Measurements from ENCODE around the gene OR2T35. TPM values are rescaled to one million over a fixed set of nuclear protein-coding genes. Genes with fewer than 3 reads are reported as not detected.

OR2T35 gene
- total RNA-seq, 2 donors from 2014 or later = not detected

Small RNAs within 50 kb of the gene (small RNA-seq; reads per million reads assigned to genes)
- 0 reads per million in 2 donors for gene RF00019

Other genes with a start within 250 kb of the OR2T35 start
- gene OR2T1, start 242.2 kb downstream of the OR2T35 start, total RNA-seq = not detected
- gene OR2T2, start 199.6 kb downstream of the OR2T35 start, total RNA-seq = not detected
- 1 to 10 TPM in 1 of 2 donors, not detected in 1; 1.5 TPM for gene OR2T3, start 171.9 kb downstream of the OR2T35 start, total RNA-seq
- not detected for gene OR2T5, start 156.7 kb downstream of the OR2T35 start, total RNA-seq
- gene OR2G6, start 137.2 kb downstream of the OR2T35 start, total RNA-seq = under 1 TPM in 1 of 2 donors, not detected in 1; 0.34 TPM
- gene OR2T29, start 82.5 kb downstream of the OR2T35 start, total RNA-seq = not detected
- gene OR2T34, start 70.5 kb downstream of the OR2T35 start, total RNA-seq = not detected
- gene OR2T10, start 47.6 kb downstream of the OR2T35 start, total RNA-seq = not detected
- not detected for gene OR2T11, start 10.2 kb downstream of the OR2T35 start, total RNA-seq
- not detected for gene OR2T27, start 10.2 kb upstream of the OR2T35 start, total RNA-seq
- not detected for gene OR14I1, start 57.5 kb upstream of the OR2T35 start, total RNA-seq
- not detected for gene LYPD8, start 110.5 kb upstream of the OR2T35 start, total RNA-seq
- gene SH3BP5L, start 180.6 kb upstream of the OR2T35 start, total RNA-seq = 10 to 100 TPM; 23.3 to 35.3 TPM
- 10 to 100 TPM; 44.2 to 63.1 TPM for gene ZNF672, start 192.9 kb upstream of the OR2T35 start, total RNA-seq
- 10 to 100 TPM; 65.0 to 99.7 TPM for gene ZNF692, start 213.8 kb upstream of the OR2T35 start, total RNA-seq